ENCODE results near the gene MAML3. TPM values are rescaled to one million over a fixed set of nuclear protein-coding genes. Genes with fewer than 3 reads are reported as not detected.

The MAML3 gene
- total RNA-seq, 1 experiment from 2014 or later, result 12.1 TPM

GRCh38 chr4:140019619-140020347, 134.2 kb downstream of the MAML3 start:
- TF ChIP-seq CTCF (IDR thresholded peaks at IDR 0.05; ENCODE audit: insufficient read depth in 1 of 2, low read depth in 1 of 2, low read length in 1 of 2, severe bottlenecking in 1 of 2, unreplicated experiment in 1 of 2), result no peak
- Mint-ChIP-seq H3K4me1 (ENCODE audit: low read depth, unreplicated experiment) (peaks cover 52% of the 10 kb centered on the region), H3K9me3 (ENCODE audit: unreplicated experiment) (no peaks in the 10 kb centered on the region), H3K27ac (ENCODE audit: unreplicated experiment) (peak overlapping the region; percentile 66), H3K36me3 (ENCODE audit: insufficient read depth, unreplicated experiment) (peaks cover 20% of the 10 kb centered on the region), H3K27me3 (ENCODE audit: insufficient read depth, unreplicated experiment) (no peaks in the 10 kb centered on the region), H3K4me3 (ENCODE audit: unreplicated experiment) (peak overlapping the region; percentile 60)
- Histone ChIP-seq H3K4me3 (ENCODE audit: low read depth, low read length) (no peak overlapping the region), H3K9me3 (peaks cover 4% of the 10 kb centered on the region; the same call in 1 of the 2 replicates), H3K36me3 (ENCODE audit: control insufficient read depth, insufficient read depth, low read length) (no peaks in the 10 kb centered on the region), H3K27me3 (replicated peaks; ENCODE audit: control insufficient read depth, insufficient read depth, low read length) (no peaks in the 10 kb centered on the region), H3K4me1 (peaks cover 49% of the 10 kb centered on the region)
- CTCF ChIA-PET, result interaction anchor here (1.2 to 1.7 kb wide), 4 partner anchors 9 to 133 kb away, joined by 3 to 10 read pairs (median 7); no protein-coding TSS in a partner anchor
- DNase-seq, result peak; percentile 54 to 75
- TSS peak; percentile 81 for BruUV-seq (replicated peaks)
- intact Hi-C loops (cut with micrococcal nuclease; ENCODE audit: unreplicated experiment), result loop anchor here (1.0 to 10.0 kb wide), 8 partner anchors 9 to 835 kb away; partner anchors contain the start of gene MGST2
- POLR2A ChIA-PET, result interaction anchor here (0.7 to 2.0 kb wide), 6 partner anchors 9 to 232 kb away, joined by 4 to 11 read pairs (median 6); partner anchors contain the start of gene MAML3

DNA sequence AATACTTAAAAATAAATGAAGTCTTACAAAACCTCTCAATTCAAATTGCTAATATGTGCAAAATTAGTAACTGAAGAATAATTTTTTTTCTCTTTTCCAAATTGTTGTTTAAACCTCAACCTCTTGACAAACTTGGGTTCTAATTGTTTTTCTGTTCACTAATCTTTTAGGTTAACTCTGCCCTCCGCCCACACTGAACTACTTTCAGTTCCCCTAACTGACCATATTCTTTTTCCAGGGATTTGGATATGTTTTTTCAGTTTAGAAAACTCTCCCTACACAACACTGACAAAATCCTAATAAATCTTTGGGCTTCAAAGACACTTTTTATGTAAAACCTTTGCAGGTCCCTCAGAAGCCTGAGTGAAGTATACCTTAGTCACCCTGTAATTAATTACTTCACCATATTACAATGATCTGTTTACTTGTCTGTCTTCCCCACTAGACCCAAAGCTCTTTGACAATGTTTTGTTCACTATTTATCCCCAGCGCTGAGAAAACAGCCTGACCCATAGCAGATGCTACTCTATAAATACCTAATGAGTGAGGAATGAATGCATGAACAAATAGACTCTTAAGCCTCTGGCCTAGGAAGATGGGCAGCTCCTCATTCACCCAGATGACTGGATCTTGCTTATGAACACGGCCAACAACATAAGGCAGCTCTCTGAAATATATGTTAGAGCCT, 134.9 kb downstream of the MAML3 start:
- POLR2A ChIA-PET, result interaction anchor here (1.2 to 2.0 kb wide), 5 partner anchors 10 to 232 kb away, joined by 4 to 11 read pairs (median 7); partner anchors contain the start of gene MAML3
- intact Hi-C loops (cut with micrococcal nuclease; ENCODE audit: unreplicated experiment), result loop anchor here (1.0 to 10.0 kb wide), 2 partner anchors 118 to 836 kb away; no protein-coding TSS in a partner anchor
- no peak for TF ChIP-seq CTCF (IDR thresholded peaks at IDR 0.05; ENCODE audit: insufficient read depth in 1 of 2, low read depth in 1 of 2, low read length in 1 of 2, severe bottlenecking in 1 of 2, unreplicated experiment in 1 of 2)
- CTCF ChIA-PET, result interaction anchor here (1.2 to 1.7 kb wide), 4 partner anchors 10 to 133 kb away, joined by 3 to 10 read pairs (median 7); no protein-coding TSS in a partner anchor
- H3K36me3 Mint-ChIP-seq (ENCODE audit: insufficient read depth, unreplicated experiment), result peaks cover 22% of the 10 kb centered on the region
- H3K4me1 Mint-ChIP-seq (ENCODE audit: low read depth, unreplicated experiment), result peaks cover 54% of the 10 kb centered on the region
- no peaks in the 10 kb centered on the region for H3K36me3 ChIP-seq (ENCODE audit: control insufficient read depth, insufficient read depth, low read length)
- H3K27me3 Mint-ChIP-seq (ENCODE audit: insufficient read depth, unreplicated experiment), result no peaks in the 10 kb centered on the region
- DNase-seq, result peak; percentile 44 to 52
- H3K27me3 ChIP-seq (replicated peaks; ENCODE audit: control insufficient read depth, insufficient read depth, low read length), result no peaks in the 10 kb centered on the region
- peaks cover 11% of the 10 kb centered on the region; the same call in 1 of the 2 replicates for H3K9me3 ChIP-seq
- no peak overlapping the region for H3K4me3 ChIP-seq (ENCODE audit: low read depth, low read length)
- no peaks in the 10 kb centered on the region for H3K9me3 Mint-ChIP-seq (ENCODE audit: unreplicated experiment)
- H3K4me1 ChIP-seq, result peaks cover 50% of the 10 kb centered on the region
- H3K4me3 Mint-ChIP-seq (ENCODE audit: unreplicated experiment), result peak overlapping the region; percentile 60
- H3K27ac Mint-ChIP-seq (ENCODE audit: unreplicated experiment), result peak overlapping the region; percentile 66
- BruUV-seq (replicated peaks), result no TSS peak

- Mint-ChIP-seq H3K27ac (ENCODE audit: unreplicated experiment) (no peak overlapping the region), H3K36me3 (ENCODE audit: insufficient read depth, unreplicated experiment) (peaks cover 11% of the 10 kb centered on the region), H3K4me3 (ENCODE audit: unreplicated experiment) (no peak overlapping the region), H3K4me1 (ENCODE audit: low read depth, unreplicated experiment) (peaks cover 36% of the 10 kb centered on the region), H3K9me3 (ENCODE audit: unreplicated experiment) (no peaks in the 10 kb centered on the region), H3K27me3 (ENCODE audit: insufficient read depth, unreplicated experiment) (no peaks in the 10 kb centered on the region)
- intact Hi-C loops (cut with micrococcal nuclease; ENCODE audit: unreplicated experiment), result loop anchor here (10.0 kb wide), 1 partner anchor 841 kb away; no protein-coding TSS in a partner anchor
- Histone ChIP-seq H3K4me3 (ENCODE audit: low read depth, low read length) (no peak overlapping the region), H3K27me3 (replicated peaks; ENCODE audit: control insufficient read depth, insufficient read depth, low read length) (no peaks in the 10 kb centered on the region), H3K36me3 (ENCODE audit: control insufficient read depth, insufficient read depth, low read length) (no peaks in the 10 kb centered on the region), H3K4me1 (peaks cover 32% of the 10 kb centered on the region), H3K9me3 (peaks cover 12% of the 10 kb centered on the region; the same call in 1 of the 2 replicates)
- BruUV-seq (replicated peaks), result no TSS peak
- no peak for DNase-seq
- CTCF ChIA-PET, result no interaction called here
- no peak for TF ChIP-seq CTCF (IDR thresholded peaks at IDR 0.05; ENCODE audit: insufficient read depth in 1 of 2, low read depth in 1 of 2, low read length in 1 of 2, severe bottlenecking in 1 of 2, unreplicated experiment in 1 of 2)
- POLR2A ChIA-PET, result no interaction called here
Observed at GRCh38 chr4:140014284-140014683, 139.7 kb downstream of the MAML3 start.

All from Caco-2 (cell line).